NCI-H510A (cell line): ENCODE results near the gene NUDT3.

Source experiments
- DNase-seq: peaks from one replicate; lab custom pipeline; 2025; lab: John Stamatoyannopoulos, UW

Gene NUDT3

GRCh38 chr6:34238585-34239499 lies 153.6 kb downstream of the NUDT3 start:
- DNase-seq: no peak

- DNase-seq: peak; percentile 69
These were observed 154.5 kb downstream of the NUDT3 start for GRCh38 chr6:34237722-34238584.

- no peak for DNase-seq
These were observed 155.2 kb downstream of the NUDT3 start for GRCh38 chr6:34237316-34237721.

DNA sequence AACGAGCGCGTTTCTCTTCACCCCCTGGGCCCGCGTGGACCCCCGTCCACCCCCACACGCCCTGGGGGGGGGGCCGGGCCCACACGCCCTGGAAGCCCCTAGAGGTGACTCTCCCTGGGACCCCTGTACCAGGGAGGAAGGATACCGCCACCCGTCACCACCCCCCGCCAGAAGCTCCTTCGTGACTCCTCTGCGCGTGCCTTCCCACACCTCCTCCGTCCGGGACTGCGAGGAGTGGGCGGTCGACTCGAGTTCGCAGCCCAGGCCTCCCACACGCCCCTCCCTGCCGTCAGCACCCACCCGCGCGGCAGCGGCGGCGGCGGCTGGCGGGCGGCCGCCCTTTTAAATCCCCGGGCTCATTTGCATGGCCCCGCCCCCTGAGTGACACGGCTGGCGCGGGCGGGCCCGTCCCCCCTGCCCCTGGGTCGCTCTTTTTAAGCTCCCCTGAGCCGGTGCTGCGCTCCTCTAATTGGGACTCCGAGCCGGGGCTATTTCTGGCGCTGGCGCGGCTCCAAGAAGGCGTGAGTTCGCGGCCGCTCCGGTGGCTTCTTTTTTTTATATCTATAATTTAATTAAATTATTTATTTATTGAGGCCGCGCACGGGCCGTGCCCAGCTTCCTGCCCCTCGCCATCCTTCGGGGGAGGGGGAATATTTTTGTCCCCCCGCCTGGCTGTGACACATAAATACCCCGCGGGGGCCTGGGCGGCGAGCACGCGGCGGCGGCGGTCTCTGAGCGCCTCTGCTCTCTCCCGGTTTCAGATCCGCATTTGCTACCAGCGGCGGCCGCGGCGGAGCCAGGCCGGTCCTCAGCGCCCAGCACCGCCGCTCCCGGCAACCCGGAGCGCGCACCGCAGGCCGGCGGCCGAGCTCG lies 155.8 kb downstream of the NUDT3 start, which contains the start of gene HMGA1:
HMGA1 (plus strand) TSS at position 431 of the 873 bp plus-strand sequence. CDS start 3,908 bp downstream, outside the sequence.
- DNase-seq: peak; percentile 97

GRCh38 chr6:34236131-34236442 lies 156.4 kb downstream of the NUDT3 start:
- DNase-seq: peak; percentile 71

GRCh38 chr6:34235307-34236130 lies 156.9 kb downstream of the NUDT3 start:
- peak; percentile 98 for DNase-seq

DNA sequence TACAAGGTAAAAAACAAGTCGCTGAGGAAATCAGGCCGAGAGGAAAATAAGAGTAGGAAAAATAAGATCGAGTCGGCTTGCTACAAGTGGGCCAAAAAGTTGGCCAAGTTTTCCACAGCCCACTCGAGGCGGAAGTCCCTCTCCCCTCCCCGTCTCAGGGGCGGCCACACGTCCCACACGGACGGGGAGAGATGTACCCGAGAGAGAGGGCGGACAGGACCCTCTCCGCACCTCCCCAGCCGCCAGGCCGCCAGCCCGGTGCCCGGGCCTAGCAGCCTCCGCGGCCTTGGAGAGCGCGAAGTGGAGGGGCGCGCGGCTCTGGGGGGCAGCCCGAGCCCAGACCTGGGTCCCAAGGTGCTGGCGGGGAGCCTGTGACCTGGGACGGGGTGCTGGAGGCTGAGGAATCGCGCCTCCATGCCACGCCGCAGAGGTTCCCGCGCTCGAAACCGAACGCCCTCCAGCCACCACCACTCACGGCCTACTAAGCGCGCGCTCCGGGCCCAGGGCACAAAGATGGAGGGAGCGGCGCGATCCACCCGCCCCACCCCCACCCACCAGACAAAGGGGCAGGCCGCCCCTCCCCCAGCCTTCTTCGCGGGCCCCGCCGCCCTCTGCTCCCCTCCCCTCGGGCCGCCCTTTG lies 157.7 kb downstream of the NUDT3 start:
- DNase-seq: no peak

- DNase-seq: no peak
These were observed 158.6 kb downstream of the NUDT3 start for GRCh38 chr6:34233867-34234266.

DNA sequence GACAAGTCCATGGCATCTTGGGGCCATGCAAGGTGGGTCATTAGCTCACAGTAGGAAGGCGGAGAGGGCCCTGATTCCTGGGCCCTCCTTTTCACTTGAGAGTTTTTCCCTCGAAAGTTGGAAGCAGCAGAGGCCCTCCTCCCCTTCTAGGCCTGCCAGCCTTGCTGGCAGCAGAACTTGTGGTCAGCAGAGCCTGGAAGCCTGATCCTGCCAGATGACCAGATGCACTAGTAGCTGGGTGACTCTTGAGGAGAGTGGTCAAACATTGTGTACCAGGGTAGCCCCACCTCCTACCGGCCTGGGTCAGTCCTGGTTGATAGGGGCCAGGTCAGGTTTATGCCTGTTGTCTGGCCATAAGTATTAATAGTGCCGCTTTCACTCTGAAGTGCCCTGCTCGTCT lies 159.6 kb downstream of the NUDT3 start:
- no peak for DNase-seq

DNA sequence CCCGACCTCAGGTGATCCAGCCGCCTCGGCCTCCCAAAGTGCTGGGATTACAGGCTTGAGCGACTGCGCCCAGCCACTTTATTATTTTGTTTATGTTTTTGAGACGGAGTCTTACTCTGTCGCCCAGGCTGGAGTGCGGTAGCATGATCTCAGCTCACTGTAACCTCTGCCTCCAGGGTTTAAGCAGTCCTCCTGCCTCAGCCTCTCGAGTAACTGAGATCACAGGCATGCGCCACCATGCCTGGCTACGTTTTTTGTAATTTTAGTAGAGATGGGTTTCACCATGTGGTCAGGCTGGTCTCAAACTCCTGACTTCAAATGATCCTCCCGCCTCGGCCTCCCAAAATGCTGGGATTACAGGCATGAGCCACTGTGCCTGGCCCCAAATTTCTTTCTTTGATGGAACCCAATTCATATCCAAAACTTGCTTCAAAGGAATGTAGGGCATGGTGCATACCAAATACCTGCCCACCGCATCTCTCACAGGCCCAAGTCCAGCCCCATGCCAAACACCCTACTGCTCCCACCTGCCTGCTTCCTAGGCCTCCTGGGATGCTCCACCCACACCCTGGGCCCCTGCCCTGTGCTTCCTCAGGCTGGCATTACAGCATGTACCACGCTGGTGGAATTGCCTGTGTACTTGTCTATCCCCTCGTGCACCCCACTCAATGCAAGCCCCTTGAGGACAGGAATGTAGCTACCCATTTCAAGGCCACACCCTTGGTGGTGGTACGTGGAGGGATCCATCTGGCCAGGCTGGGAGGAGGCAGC lies 160.7 kb downstream of the NUDT3 start:
- no peak for DNase-seq

- no peak for DNase-seq
These were observed 161.7 kb downstream of the NUDT3 start for GRCh38 chr6:34230653-34231371.

GRCh38 chr6:34229877-34230276 lies 162.6 kb downstream of the NUDT3 start:
- no peak for DNase-seq
